NK-92 (cell line): Measurements from ENCODE around the gene ZNF208.
"Not testable (repeated sequence)": the region's sequence is repeated elsewhere in the genome, so short reads cannot be mapped to it uniquely, and the experiment has no call there.

Source experiments
- DNase-seq: peaks from one replicate; lab custom pipeline; 2025; ENCODE audit not compliant: unreplicated experiment; lab: John Stamatoyannopoulos, UW

Gene ZNF208

GRCh38 chr19:22010437-22011143, at the start of gene ZNF208:
Gene ZNF208 (minus strand): TSS chr19:22010943. CDS start chr19:22010794, 149 bp downstream.
- not testable (repeated sequence) for DNase-seq

DNA sequence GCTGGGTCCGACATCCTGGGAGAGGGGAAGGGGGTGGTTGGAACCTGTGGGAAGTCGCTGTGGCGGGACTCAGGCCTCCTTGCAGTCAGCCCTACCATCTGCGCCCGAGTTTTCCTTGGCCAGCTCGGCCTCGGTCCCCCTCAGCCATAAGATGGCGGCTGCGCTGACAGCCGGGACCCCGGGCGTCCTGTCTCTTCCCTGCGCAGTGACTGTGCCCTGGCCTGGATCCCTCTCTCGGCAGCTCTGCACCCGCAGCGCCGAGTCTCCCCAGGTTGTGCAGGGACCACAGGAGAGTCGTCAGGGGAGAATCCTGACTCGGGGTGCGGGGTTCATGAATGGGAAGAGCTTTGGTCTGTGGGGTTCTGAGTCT, 41.9 kb upstream of the ZNF208 start:
- no peak for DNase-seq

DNA sequence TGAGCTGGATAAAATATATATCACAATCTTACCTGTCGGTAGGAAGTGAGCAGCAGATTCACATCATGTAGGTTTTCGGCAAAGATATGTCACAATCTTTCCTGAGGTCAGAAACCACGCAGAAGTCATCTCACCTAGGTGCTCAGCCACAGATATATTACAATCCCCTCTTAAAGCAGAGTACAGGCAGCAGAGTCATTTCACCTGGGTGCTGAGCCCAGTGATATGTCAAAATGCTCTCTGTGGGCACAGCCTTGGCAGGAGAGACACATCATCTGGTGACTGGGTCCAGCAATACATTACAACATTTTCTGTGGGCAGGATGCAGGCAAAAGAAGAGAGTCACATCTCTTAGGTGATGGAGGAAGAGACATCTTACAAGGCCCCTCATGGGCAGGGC, 30.4 kb upstream of the ZNF208 start:
- not testable (repeated sequence) for DNase-seq

DNA sequence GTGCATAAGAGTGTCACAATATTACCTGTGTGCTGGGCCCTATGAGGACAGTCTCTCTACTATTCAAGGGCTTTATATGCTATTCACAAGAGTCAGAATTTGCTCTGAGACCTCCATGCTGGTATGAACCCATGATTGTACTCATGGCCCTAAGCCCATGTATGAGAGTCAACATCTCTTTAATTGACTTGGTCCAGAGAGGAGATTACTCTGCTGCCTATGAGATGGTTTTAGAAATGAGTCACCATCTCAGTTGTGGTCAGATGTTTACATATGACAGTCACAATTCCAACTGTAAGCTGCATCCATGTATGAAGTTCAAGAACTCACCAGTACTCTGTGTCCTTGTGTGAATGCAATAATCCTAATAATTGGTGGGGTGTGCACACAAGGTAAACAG, 19.9 kb upstream of the ZNF208 start:
- DNase-seq, result no peak

DNA sequence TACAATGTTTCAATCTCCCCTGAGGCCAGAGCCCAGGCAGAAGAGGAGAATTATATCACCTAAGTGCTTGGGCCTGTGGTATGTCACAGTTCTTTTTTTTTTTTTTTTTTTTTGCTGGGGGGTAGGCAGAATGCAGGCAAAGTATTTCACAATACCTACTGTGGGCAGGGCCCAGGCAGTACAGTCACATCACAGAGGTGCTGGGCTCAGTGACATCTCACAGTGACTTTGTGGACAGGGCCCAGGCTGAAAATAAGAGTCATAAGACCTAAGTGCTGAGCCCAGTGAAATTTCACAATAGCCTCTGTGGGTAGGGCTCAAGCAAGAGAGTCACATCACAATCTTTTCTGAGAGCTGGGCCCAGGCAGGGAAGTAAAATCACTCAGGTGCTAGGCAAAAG, 15.9 kb upstream of the ZNF208 start:
- no peak for DNase-seq

DNA sequence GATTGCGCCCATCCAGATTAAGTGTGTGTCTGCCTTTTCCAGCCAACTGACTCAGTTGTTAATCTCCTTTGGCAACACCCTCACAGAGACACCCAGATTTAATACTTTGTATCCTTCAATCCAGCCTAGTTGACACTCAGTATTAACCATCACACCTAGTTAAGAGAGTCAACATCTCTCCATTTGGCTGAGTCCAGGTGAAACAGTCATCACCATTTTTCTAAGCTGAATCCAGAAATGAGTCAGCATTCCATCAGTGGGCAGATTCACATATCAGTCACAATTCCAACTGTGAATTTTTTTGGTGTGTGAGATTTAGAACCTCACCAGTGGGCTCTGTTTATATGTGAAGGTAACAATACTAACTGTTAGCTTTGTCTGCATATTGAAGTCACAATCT, 14.8 kb upstream of the ZNF208 start:
- not testable (repeated sequence) for DNase-seq

- DNase-seq, result no peak
Measured at GRCh38 chr19:21970466-21970865, 40.3 kb downstream of the ZNF208 start.

DNA sequence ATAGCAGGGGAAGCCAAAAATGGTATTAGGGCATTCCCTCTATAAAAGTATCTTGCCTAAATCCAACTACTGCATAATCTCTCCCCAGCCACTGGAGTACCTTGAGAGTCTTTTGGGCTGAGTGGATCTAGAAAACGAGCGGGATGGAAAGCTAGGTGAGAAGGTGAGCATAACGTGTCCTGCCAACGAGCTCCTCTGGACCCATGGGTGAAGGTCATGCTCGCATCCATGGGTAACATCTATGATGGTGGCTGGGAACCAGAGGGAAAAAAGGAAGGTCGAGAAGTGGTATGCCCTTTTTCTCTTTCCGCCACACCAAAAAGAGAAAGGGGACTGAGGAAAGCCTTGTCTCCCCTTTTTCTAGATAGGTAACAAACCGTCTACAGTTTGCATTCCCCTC, 63.0 kb downstream of the ZNF208 start:
- DNase-seq, result no peak

- no peak for DNase-seq
Measured at GRCh38 chr19:21940684-21941083, 70.1 kb downstream of the ZNF208 start.

DNA sequence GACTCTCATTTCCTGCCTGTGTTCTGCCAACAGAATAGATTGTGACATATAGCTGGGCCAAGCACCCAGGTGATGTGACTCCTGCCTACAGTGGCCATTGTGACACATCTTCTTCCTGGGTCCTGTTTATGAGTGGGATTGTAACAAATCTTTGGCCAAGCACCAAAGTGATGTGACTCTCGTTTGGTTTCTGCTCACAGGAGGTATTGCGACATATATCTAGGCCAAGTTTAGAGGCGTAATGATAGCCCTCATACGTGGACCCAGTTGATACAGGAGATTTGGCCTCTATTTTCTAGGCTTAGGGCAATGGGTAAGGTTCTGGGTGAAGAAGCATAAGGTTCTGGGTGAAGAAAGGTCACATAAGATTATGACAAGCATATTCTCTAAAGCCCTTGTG, 76.2 kb downstream of the ZNF208 start:
- no peak for DNase-seq

- no peak for DNase-seq
Measured at GRCh38 chr19:21934131-21934530, 76.6 kb downstream of the ZNF208 start.

DNA sequence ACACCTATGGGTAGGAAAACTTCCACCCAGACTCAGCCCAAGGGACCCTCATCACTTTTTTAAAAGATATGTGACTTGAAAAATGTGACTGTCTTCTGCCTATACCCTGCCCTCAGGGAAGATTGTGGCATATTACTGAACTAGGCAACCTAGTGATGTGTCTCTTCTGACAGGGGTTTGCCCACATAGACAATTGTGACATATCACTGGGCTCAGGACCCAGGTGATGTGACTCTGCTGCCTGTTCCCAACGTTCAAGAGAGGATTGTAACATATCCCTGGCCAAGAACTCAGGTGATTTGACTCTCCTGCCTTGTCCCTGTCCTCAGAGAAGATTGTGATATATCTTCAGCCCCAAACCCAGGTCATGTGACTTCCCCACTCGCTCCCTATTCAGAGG, 88.5 kb downstream of the ZNF208 start:
- DNase-seq, result no peak

DNA sequence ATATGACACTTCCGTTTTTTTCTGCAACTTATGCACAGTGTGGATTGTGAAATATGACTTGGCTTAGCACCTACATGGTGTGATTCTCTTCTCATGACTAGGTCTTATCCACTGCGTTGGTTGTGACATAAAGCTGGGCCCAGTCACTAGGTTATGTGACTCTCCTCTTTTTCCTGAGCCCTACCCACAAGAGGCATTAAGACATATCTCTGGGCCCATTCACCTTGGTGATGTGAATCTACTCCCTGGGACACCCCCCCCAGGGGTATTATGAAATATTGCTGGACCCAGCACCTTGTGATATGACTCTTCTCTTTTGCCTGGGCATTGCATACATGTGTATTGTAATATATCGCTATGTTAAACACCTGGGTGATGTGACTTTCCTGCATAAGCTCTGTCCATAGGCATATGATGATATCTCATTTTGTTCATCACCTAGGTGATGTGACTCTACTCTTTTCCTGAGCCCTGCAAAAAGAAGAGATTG, 89.0 kb downstream of the ZNF208 start:
- DNase-seq, result no peak

DNA sequence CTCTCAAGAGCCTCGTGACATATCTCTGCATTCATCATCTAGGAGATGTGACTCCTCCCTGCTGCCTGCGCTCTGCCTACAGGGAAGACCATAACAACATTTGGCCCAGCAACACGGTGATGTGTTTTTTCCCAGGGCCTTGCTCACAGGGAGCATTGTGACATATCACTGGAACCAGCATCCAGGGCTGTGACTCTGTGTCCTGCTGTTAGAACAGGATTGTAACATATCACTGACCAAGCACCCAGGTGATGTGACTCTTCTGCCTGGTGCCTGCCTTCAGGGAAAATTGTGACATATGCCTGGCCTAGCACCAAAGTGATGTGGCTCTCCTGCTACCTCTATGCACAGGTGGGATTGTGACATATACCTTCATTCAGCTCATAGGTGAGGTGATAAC, 95.3 kb downstream of the ZNF208 start:
- no peak for DNase-seq

DNA sequence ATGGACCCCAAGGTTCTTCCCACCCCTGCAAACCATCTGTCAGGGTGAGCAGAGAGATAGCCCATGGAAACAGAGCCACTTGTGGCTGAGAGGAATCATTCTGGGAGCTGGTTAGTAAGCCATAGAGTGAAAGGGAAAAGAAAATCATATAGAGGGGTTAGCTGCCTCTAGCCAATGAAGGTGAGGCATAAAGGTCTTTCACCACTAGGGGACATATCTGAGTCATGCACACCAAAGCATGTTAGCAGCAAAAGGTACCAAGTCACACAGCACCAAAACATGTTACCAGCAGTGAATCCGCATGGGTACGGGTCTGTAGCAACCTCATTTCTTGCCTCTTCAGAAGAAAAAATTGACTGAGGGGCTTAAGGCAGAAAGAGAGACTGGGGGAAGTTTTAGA, 98.1 kb downstream of the ZNF208 start:
- DNase-seq, result no peak

- no peak for DNase-seq
Measured at GRCh38 chr19:21910318-21910717, 100.4 kb downstream of the ZNF208 start.

DNA sequence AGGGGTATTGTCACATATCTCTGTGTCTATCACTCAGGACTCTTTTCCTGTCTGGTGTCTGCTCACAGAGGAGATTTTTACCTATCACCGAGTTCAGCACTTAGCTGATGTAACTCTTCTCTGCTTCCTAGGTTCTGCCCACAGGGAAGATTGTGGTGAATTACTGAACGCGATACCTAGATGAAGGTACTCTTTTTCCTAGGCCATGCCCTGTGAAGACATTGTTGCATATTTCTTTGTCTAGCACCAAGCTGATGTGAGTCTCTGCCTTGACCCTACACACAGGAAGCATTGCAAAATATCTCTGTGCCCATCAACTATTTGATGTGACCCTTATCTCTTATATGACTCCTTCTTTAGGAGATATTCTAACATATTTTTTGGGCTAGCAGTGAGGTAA, 102.7 kb downstream of the ZNF208 start:
- no peak for DNase-seq

GRCh38 chr19:21907516-21907915, 103.2 kb downstream of the ZNF208 start:
- no peak for DNase-seq

- no peak for DNase-seq
Measured at GRCh38 chr19:21902571-21902970, 108.2 kb downstream of the ZNF208 start.

DNA sequence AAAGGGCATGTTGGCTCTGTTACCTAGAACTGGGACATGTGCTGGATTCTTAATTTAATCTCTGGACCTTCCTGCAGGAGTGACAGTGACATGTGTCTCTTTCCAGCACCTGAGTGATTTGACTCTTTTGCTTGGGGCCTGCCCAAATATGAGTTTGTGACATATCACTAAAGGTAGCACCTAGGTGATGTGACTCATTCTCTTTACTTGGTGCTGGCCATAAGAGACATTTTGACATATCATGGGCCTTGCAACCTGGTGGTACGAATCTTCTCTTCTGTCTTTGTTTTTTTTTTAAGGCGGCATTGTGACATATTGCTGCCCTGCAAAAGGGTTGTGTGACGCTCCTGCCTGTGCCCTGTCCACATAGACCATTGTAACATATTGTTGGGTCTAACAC, 108.9 kb downstream of the ZNF208 start:
- no peak for DNase-seq

GRCh38 chr19:21900401-21900800, 110.3 kb downstream of the ZNF208 start:
- DNase-seq, result no peak

GRCh38 chr19:21891086-21891485, 119.7 kb downstream of the ZNF208 start:
- no peak for DNase-seq

DNA sequence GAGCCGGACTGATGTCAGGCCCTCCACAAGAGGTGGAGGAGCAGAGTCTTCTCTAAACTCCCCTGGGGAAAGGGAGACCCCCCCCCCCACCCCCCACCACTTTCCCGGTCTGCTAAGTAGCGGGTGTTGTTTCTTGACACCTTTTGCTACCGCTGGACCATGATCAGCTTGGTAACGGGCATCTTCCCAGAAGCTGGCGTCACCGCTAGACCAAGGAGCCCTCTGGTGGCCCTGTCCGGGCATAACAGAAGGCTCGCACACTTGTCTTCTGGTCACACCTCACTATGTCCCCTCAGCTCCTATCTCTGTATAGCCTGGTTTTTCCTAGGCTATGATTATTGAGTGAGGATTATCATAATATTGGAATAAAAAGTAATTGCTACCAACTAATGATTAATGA, 120.7 kb downstream of the ZNF208 start:
- not testable (repeated sequence) for DNase-seq
